ENCODE results near the gene DUSP9. TPM values are rescaled to one million over a fixed set of nuclear protein-coding genes. Genes with fewer than 3 reads are reported as not detected.
A peak's percentile ranks its signal among the peaks of the same experiment; 100 is the strongest.

DUSP9 gene
- total and polyA plus RNA-seq, 12 donors, result 0.03 to 0.09 TPM; not detected in 10

DNA sequence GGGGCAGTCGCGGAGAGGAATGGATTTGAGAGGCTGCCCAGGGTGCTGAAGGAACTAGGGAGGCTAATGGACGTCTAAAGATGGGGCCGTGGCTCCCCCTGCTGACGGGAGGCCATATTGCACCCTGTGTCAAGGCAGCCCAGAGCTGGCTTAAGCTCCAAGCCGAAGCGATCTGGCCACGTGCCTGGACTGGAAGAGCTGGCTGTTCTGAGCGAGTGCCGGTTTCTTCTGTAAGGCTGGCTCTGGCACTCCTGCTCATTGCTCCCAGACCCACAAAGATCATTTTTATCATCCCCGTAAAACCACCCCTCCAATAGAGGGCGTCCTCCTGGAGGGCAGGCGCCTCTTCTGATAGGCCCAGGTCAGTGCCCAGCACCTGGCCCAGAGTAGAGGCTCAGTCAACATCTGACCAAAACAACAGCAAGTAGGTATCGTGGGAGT lies 21.0 kb downstream of the DUSP9 start:
- H3K36me3 ChIP-seq, result no peaks in the 10 kb centered on the region
- H3K9me3 ChIP-seq, result peaks cover 0 to 4% (median 0%) of the 10 kb centered on the region in 11 donors
- DNase-seq, result peak; percentile 77 to 85
- intact Hi-C loops (cut with DNase I), result loop anchor here (2.0 to 10.0 kb wide), 11 partner anchors 53 to 723 kb away; no protein-coding TSS in a partner anchor
- TF ChIP-seq, protein P1, sequence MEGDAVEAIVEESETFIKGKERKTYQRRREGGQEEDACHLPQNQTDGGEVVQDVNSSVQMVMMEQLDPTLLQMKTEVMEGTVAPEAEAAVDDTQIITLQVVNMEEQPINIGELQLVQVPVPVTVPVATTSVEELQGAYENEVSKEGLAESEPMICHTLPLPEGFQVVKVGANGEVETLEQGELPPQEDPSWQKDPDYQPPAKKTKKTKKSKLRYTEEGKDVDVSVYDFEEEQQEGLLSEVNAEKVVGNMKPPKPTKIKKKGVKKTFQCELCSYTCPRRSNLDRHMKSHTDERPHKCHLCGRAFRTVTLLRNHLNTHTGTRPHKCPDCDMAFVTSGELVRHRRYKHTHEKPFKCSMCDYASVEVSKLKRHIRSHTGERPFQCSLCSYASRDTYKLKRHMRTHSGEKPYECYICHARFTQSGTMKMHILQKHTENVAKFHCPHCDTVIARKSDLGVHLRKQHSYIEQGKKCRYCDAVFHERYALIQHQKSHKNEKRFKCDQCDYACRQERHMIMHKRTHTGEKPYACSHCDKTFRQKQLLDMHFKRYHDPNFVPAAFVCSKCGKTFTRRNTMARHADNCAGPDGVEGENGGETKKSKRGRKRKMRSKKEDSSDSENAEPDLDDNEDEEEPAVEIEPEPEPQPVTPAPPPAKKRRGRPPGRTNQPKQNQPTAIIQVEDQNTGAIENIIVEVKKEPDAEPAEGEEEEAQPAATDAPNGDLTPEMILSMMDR (IDR thresholded peaks at IDR 0.05), result peak; percentile 47 to 81 (median 74)
- no peak overlapping the region for H3K27ac ChIP-seq
- ATAC-seq, result peak; percentile 75 to 92 (median 88)
- WGBS, 2 donors, result 19 to 20% methylated on average over 14 of the region's 14 CpGs
- peaks cover 0 to 46% (median 9%) of the 10 kb centered on the region in 7 donors for H3K27me3 ChIP-seq
- H3K4me3 ChIP-seq, result no peak overlapping the region
- H3K4me1 ChIP-seq, result no peaks in the 10 kb centered on the region

DNA sequence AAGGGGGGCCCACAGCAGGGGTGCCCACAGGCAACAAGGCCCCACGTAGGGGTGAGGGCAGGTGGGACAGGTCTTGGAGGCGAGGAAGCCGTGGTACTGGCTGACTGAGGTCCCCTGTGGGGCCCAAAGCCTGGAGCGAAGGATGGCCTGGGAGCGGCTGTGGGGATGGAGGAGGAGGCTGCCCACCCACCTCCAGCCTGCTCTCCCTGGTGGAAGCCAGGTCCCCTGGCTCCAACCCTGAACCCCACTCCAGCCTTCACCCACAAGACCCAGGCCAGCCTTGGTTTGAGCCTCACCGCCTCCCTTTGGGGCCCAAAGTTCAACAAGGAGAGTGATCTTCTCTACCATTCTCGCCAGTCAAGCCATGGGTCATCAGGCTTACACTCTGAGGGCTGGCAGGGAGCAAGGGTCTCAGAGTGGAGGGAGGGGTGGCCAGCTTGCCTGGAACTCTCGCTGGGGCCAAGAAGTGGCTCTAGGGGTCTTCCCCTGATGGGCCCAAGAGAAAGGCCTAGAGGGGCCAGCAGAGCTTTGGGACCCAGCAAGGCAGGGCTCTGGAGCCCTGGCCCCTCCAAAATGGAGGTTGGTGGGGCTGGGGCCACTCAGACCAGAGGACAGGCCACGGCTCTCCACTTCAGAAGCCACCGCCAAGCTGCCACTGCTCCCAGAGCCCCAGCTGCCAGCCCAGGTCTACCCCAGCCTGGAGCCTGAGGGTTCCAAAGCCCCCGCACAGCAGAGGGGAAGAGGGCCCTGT lies 21.6 kb downstream of the DUSP9 start:
- Histone ChIP-seq H3K4me1 (no peaks in the 10 kb centered on the region), H3K9me3 (peaks cover 0 to 4% (median 0%) of the 10 kb centered on the region in 11 donors), H3K27me3 (peaks cover 0 to 40% (median 2%) of the 10 kb centered on the region in 7 donors), H3K36me3 (no peaks in the 10 kb centered on the region), H3K4me3 (no peak overlapping the region), H3K27ac (no peak overlapping the region)
- 87 to 91% methylated on average over 10 to 11 of the region's 11 CpGs for WGBS, 2 donors
- intact Hi-C loops (cut with DNase I), result loop anchor here in 9 of 10 donors (2.0 to 10.0 kb wide), 11 partner anchors 54 to 724 kb away; no protein-coding TSS in a partner anchor
- DNase-seq (no peak), ATAC-seq (peak in 1 of 8 donors; percentile 2)
- TF ChIP-seq, protein P1 (IDR thresholded peaks at IDR 0.05), result no peak

DNA sequence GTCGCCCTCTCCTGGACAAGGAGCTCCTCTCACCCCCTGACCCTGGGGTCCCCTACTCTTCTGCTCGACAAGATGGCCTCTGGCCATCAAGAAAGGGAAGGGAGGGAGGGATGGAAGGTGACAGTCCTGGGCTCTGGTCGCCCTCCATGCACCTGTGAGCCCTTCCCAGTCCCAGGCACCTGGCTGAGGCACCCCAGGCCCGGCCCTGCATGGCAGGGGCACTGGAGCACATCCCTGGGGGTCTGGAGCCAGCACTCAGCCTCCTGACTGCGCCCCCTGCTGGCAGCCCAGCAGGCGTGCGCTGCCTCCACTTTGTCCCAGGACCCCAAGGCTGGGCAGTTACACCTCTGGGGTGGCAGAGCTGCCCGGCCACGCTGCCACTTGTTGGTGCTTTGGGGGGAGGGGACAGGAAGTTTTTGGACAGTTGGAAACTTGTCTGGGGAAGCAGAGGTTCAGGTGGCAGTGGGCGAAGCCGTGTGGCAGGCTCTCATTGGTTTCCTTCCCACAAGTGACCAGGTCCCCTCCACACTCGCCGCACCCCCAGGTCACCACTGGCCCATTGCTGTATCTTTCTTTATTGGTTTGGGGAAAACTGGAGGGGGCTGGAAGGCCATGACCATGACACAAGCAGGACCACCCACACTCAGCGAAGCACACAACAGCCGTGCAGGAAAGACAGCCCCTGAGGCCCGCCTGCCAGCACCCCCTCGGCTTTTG lies 22.3 kb downstream of the DUSP9 start:
- ATAC-seq (peak in 2 of 8 donors; percentile 46 to 49), DNase-seq (no peak)
- 59 to 60% methylated on average over 15 to 17 of the region's 17 CpGs for WGBS, 2 donors
- TF ChIP-seq, protein P1 (IDR thresholded peaks at IDR 0.05), result peak; percentile 38 to 84 (median 68)
- no peak overlapping the region for H3K4me3 ChIP-seq
- H3K9me3 ChIP-seq, result peaks cover 0 to 4% (median 0%) of the 10 kb centered on the region in 11 donors
- H3K27me3 ChIP-seq, result peaks cover 0 to 40% (median 4%) of the 10 kb centered on the region in 7 donors
- no peak overlapping the region for H3K27ac ChIP-seq
- H3K36me3 ChIP-seq, result no peaks in the 10 kb centered on the region
- no peaks in the 10 kb centered on the region for H3K4me1 ChIP-seq
- intact Hi-C loops (cut with DNase I), result loop anchor here in 9 of 10 donors (2.0 to 10.0 kb wide), 11 partner anchors 55 to 725 kb away; no protein-coding TSS in a partner anchor

Measured in heart right ventricle (tissue), 16 donors.